NCI-H128 (cell line): ENCODE data around the gene CCDC83.

Source experiments
- DNase-seq: peaks from one replicate; lab custom pipeline; 2025; ENCODE audit not compliant: unreplicated experiment; lab: John Stamatoyannopoulos, UW

CCDC83 gene

GRCh38 chr11:85855341-85855656, at the start of gene CCDC83:
CCDC83 (plus strand) TSS chr11:85855383; CDS start chr11:85865124, 9,741 bp downstream.
- no peak for DNase-seq

GRCh38 chr11:85805387-85805786, 49.8 kb upstream of the CCDC83 start:
- DNase-seq, result no peak

- DNase-seq, result no peak
Observed at GRCh38 chr11:85806016-85806415, 49.2 kb upstream of the CCDC83 start.

GRCh38 chr11:85806876-85807275, 48.3 kb upstream of the CCDC83 start:
- DNase-seq, result no peak

GRCh38 chr11:85809191-85809590, 46.0 kb upstream of the CCDC83 start:
- no peak for DNase-seq

- DNase-seq, result no peak
Observed at GRCh38 chr11:85809863-85810262, 45.3 kb upstream of the CCDC83 start.

GRCh38 chr11:85810521-85810870, 44.7 kb upstream of the CCDC83 start:
- no peak for DNase-seq

GRCh38 chr11:85810871-85811611, 44.1 kb upstream of the CCDC83 start, which contains the start of gene SYTL2:
SYTL2 (minus strand) TSS chr11:85811141; CDS start chr11:85757725, 53,416 bp downstream.
- DNase-seq, result no peak

GRCh38 chr11:85811624-85812023, 43.6 kb upstream of the CCDC83 start:
- DNase-seq, result no peak

GRCh38 chr11:85813721-85814120, 41.5 kb upstream of the CCDC83 start:
- DNase-seq, result no peak

GRCh38 chr11:85815186-85815931, 39.8 kb upstream of the CCDC83 start:
- no peak for DNase-seq

- no peak for DNase-seq
Observed at GRCh38 chr11:85819441-85819840, 35.7 kb upstream of the CCDC83 start.

GRCh38 chr11:85821636-85822035, 33.5 kb upstream of the CCDC83 start:
- DNase-seq, result no peak

- no peak for DNase-seq
Observed at GRCh38 chr11:85822814-85823213, 32.4 kb upstream of the CCDC83 start.

GRCh38 chr11:85823816-85824215, 31.4 kb upstream of the CCDC83 start:
- no peak for DNase-seq

- no peak for DNase-seq
Observed at GRCh38 chr11:85825616-85826015, 29.6 kb upstream of the CCDC83 start.

- no peak for DNase-seq
Observed at GRCh38 chr11:85826116-85826855, 28.9 kb upstream of the CCDC83 start.

GRCh38 chr11:85827748-85828639, 27.2 kb upstream of the CCDC83 start:
- DNase-seq, result no peak

- DNase-seq, result no peak
Observed at GRCh38 chr11:85828640-85828978, 26.6 kb upstream of the CCDC83 start.

- DNase-seq, result no peak
Observed at GRCh38 chr11:85829172-85829571, 26.0 kb upstream of the CCDC83 start.

- no peak for DNase-seq
Observed at GRCh38 chr11:85831050-85831449, 24.1 kb upstream of the CCDC83 start.
